HG02763 (cell line): ENCODE results near the gene DRC3.
A peak's percentile ranks its signal among the peaks of the same experiment; 100 is the strongest.

ENCODE experiments used
- ATAC-seq: cut with Tn5 transposase; IDR thresholded peaks from one replicate; pipeline ENCODE4 v1.9.1; 2021; ENCODE audit warnings: mild to moderate bottlenecking, moderate library complexity; ENCODE audit not compliant: unreplicated experiment

Gene DRC3

DNA sequence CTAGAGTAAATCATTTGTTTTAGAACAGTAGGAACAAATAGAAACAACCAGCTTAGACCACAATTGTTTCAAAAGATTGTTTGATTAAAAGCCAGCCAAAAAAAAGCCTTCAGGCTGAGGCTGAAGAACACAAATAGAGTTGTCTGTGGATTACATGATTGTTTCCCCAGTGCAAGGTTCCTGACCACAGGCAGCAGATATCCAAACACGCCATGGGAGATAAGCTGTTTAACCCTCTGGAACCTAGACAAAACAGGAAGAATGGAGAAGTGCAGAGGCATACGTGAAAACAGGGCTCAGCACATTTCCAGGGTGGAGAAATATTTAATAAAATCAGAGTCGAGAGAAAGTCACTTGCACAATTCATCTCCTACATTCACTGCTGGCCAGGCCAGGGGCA, 45.3 kb downstream of the DRC3 start:
- ATAC-seq: no peak

DNA sequence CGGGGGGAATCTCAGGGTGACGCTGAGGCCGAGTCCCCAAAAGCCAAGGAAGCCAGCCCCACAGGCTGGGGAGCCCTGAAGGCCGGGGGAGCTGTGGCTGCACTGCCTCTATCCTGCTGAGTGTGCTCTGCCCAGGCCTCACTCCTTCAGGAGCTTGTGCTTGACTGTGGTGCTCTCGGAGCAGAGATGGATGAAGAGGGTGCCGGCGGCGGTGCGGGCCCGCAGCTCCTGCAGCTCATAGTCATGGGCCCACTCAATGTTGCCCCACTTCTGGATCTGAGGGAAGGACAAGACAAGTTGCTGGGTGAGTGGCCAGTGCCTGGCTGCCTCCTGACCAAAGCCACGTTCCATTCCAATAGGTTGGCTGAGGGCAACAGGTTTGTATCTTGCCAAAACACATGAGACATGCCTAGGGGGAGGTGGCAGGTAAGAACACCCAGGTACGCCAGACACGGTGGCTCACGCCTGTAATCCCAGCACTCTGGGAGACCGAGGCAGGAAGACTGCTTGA, 45.8 kb downstream of the DRC3 start:
- ATAC-seq: no peak

DNA sequence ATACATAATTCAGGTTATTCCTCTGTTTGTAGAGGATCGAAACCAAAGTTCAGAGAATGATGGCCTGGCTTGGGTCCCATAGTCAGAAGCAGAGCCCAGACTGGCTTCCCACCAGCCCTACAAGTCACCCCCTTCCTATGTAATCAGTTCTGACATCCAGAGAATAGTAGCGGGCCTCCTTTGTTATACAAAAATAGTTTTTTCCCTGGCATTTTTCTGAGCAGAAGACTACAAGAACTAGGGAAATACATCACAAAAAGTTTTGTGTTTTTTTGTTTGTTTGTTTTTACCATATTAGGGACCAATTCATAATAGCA, 47.1 kb downstream of the DRC3 start:
- ATAC-seq: no peak

DNA sequence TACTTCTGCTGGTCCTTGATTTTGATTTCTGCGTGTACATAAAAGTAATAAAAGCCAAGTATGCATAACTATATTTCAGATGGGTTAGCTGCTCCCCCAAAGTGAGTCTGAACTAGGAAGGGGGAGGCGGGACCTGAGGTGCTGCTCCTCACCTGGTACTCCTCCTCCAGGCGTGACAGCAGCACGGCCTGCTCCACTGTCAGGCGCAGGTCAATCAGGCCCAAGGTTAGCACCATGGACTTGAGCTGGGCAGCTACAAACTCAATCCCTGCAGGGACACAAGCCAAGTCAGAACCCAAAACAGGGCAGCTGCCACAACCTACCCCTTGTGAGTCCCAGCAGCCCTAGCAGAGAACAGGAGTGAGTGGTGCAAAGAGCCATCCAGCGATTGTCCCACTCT, 48.3 kb downstream of the DRC3 start:
- ATAC-seq: no peak

DNA sequence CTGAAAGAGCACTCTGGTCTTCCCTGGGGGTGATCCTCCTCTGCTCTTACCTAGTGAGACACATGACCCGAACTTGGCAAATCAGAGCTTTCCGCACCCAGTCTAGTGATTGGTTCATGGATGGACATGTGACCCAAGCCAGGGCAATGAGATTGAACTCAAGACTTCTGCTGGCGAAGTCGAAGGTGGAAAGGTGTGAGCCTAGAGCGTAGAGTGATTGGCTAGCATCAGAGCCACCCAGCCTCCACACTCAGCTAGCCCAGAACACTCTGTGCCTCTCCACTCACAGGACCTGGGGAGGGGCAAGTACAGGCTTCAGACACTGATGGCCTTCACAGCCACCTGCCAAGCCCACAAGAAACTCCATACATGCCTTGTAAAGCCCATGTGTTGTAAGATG, 48.7 kb downstream of the DRC3 start:
- no peak for ATAC-seq

DNA sequence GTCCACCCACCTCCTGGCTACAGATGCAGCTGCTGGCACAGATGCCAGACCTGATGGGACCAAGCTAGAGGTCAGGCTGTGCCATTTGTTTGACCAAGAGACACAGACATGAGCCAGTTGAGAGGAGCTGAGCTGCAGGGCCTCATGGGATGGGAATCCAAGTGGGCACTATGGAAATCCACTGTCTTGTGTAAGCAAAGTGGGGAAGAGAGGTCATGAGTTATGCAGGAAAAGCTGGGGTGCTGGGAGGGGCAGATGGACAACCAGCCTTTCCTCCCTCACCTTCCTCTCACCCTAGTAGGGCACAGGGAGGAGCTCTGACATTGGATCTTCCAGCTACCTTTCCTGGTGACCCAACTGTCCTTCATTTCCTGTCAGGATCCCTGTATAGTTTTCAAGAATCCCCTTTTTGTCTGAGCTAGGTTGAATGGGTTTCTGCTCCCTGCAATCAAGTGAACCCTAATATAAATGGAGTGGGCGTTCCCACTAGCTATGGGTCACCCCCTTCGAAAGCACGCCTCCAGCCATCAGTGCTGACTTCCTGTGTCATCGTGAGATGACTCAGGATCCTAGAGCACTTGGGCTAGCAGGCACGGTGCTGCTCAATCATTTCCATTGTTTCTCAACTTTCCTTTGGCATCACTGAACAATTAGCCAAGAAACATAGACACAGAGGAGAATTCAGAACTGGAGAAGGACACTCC, 52.7 kb downstream of the DRC3 start:
- no peak for ATAC-seq

DNA sequence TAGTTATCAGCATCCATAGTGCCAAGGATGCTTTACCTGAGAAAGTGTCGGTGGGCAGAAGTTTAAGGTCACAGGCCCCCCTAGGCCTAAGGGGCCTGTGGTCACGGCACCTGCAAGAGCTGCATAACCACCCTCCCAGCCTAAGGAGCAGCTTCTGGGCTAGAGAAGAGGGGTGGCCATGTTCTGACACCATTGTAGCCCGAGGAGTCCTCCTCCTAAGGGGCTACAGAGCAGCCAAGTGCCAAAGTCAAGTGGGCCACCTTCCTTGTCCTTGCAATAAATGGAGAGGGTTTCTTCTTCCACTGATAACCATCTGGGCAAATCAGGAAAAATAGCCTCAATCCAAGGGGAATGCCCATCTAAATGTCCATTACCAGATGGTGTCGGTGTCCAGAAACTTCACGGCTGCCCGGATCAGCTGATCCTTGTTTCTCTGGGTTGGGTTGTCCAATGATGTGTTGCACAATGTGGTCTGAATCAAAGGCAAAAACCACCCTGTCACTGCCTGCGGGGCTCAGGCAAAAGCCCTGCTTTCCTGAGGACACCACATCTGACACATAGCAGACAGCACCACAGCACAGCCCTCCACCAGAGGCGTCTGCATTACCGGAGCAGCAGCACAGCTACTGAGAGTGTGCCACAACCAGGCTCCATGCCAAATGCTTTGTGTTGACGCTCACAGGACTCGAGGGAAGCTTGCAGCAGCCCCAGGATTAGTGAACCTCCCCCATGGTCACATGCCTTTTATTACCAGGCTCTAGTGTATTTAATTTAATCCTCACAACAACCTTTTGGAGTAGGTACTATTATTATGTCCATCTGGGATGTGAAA, 53.5 kb downstream of the DRC3 start:
- no peak for ATAC-seq

DNA sequence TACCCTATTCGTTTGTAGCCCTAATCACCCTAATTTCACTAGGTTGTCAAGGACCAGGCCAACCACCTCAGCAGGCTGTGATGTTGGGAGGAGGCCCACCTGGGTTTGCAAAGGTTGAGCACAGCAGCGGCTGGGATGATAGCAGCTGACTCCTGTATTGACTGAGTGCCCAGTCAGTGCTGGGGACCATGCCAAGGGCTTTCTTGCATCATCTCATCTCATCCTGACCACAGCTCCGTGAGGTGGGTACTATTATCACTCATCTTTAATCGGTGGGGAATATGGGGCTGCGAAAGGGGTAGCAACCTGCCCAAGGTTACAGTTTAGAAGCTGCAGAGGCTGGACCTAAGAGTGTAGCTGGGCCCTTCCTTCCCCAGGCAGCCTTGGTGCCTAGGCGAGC, 54.6 kb downstream of the DRC3 start:
- ATAC-seq: no peak

DNA sequence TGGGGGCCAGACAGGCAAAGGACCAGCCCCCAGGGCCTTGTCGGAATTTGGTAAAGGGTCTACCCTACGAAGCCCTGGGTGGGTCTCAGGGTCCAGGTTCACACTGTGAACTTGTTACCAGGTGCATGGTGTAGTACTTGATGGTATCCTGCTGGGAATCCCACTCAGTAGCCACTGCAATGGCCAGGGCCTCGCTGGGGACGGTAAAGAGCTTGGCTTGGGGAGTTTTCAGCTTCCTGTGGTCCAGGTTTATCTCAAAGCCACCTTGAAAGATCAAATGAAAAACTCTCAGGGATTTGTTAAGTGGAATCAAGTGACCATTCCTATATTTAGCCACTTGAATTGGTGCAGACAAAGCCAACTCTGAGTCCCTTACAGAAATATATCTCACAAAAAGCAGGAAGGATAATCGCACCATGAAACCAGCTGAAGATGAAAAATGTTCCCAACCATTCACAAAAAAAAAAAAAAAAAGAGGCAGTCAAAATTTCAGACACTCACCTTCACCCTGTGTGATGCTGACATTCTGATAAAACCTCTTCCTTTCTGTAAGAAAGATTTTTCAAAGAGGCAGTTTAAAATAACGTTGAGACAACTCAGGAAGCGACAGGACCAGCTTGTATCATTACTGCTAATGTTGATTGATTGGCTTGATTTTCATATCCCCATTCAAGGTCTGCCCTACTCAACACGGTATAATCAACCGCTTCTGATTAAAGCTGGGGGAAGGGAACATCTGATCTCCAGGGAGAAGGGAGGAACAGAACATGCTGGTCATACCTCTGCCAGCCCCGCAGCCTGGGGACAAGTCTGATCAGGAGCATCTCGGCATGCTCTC, 55.7 kb downstream of the DRC3 start:
- ATAC-seq: no peak

DNA sequence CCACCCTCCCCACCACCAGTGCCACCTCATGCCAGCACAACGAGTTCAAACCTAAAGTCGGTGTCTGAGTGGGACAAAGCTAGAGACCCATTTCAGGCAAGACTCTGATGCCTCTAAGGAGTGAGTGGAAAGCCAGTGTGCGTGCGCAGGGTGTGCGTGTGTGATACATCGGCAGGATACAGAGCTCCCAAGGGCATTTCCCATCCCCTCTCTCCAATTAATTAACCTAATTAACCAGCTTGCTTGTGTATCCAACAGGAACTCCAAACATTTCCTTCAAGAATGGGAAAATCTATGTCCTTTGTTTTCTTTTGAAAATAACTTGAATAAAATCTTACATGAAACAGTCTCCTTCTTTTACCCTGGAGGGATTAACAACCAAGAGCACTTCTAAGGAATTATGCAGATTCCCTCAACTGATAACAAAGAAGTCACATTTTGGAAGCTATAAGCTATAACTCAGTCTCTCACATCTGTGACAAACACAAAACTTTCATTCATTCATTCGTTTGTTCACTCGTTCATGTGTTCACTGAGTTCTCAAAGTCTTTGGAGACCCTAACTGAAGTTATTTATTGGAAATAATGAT, 56.4 kb downstream of the DRC3 start:
- ATAC-seq: no peak

DNA sequence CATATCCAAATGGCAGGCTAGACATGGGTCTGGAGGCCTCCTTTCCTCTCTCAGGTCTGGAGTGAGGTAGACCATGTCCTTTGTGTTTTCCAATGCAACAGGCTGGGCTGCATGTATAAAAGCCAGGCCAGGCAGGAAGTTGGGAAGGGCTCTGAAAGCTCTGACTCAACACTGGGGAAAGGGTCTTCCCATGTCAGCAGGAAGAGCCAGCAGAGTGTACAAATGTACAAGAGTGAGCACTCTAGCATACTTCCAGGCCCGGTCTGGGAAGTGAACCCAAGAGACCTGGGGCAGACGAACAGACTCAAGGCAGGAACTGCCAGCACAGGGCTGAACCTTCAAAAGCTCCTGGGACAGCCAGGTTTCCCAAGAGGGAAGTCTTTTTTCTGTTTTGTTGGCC, 59.3 kb downstream of the DRC3 start:
- no peak for ATAC-seq

DNA sequence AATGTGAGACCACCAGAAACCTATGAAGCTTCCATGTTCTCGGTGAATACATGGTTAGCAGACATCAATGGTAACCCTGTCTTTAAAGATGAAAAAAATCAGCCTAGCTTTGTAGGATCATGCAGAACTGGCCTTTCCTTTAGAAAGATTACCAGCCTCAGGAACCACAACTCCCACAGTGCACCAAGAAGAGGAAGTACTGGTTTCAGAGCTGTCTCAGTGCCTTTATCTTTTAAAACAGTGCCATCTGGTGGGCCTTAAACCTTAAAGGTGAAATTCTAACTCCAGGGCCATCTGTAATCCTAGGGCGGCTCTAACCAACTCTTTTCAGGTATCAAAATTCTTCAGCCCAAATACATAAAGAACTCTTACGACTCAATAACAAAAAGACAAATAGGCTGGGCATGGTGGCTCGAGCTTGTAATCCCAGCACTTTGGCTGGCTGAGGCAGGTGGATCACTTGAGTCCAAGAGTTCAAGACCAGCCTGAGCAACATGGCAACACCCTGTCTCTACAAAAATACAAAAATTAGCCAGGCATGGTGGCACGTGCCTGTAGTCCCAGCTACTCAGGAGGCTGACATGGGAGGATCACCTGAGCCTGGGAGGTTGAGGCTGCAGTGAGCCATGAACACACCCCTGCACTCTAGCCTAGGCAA, 60.9 kb downstream of the DRC3 start:
- ATAC-seq: peak; percentile 60

DNA sequence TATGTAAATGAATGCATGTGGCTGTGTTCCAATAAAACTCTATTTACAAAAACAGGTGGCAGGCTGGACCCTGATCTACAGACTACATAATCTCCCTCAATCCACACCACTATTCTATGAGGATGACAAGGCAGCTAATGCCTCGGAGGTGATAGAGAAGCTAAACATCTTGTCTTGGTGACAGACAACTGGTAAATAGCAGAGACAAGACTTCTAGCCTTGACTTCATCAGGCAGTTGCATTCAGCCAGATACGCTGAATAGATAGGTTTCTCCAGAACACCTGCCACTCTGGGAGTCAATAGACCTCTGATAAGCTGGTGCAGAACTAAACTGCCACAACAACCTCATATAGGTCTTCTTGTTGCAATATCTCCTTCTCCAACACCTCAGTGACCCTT, 63.0 kb downstream of the DRC3 start:
- no peak for ATAC-seq

DNA sequence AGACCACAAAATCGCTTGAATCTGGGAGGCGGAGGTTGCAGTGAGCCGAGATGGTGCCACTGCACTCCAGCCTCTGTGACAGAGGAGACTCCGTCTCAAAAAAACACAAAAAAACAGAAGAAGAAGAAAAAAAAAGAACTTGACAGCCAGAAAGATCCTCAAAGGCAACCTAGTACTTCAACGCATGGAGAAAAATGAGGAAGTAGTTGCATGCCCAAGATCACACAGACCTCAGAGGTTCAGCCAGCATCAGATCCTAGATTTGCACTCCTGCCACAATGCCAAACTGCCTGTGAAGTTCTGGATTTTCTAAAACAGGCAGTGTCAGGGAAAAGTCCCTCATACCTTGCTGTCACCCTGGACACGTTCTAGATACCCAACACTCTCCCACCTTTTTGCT, 64.8 kb downstream of the DRC3 start:
- no peak for ATAC-seq

DNA sequence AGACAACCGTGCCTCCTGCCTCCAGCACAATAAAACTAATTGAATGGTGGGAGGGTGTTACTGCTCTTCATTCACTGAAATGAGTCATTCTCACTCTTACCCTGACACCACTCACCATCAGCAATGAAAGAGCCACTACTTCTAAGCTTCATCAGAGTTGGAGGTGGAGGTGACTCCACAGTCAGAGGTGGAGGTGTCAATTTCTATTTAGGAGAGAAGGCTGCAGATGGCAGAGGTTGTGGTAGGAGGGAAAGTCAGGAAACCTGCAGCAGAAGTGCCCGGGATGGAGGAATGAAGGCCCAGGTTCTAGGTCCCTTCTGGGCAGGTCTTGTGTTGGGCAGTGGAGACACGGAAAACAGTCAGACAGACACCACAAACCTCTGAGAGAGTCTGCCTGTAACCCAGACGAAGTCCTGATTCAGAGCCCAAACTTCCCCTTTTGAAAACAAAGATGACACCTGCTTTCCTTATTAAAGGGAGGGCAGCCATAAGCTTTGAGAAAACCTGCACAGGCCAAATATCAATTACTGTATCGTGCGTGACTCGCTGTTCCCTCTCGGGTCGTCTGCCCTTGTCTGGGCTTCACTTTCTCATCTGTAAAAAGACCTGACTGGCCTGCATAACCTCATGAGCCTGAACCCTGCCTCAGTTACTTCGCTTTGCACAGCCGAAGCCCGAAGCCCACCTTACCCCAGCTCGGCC, 65.6 kb downstream of the DRC3 start:
- no peak for ATAC-seq

DNA sequence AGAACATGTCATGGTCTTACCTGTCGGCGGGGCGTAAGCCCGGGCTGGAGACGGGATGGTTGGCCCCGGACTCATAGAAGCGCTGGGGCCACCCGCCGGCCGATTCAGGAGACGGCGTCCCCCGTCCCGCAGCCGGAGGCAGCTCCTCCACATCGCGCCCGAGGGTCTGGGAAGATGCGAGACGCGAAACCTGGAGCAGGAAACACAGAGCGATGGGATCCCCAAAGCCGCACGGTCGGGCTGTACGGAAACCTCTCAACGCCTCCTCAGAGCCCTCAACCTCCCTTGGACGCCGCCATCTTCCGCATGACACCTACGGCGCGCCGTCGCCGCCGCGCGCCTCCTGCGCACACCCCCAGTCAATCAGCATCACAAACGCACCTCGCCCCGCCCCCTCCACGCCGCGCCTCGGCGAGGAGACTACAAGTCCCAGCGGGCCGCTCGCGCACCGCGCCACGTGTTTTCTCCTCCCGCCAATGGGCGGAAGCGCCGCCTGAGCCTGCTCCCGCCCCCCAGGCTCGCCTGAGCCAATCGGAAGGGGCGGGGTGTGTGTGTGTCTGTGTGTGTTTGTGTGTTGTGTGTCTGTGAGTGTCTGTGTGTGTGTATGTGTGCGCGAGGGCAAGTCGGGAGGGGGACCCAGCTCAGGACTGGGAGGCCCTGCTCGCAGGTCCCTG, 66.3 kb downstream of the DRC3 start, which contains the start of the genes ATPAF2 and GID4:
Gene ATPAF2, minus strand, starts transcription at position 308 of the 674 bp plus-strand sequence. Its CDS starts 155 bp downstream, at position 153.
Gene GID4, plus strand, starts transcription at position 548 of the 674 bp plus-strand sequence. Its CDS starts 57 bp downstream, at position 605.
- peak; percentile 89 for ATAC-seq

DNA sequence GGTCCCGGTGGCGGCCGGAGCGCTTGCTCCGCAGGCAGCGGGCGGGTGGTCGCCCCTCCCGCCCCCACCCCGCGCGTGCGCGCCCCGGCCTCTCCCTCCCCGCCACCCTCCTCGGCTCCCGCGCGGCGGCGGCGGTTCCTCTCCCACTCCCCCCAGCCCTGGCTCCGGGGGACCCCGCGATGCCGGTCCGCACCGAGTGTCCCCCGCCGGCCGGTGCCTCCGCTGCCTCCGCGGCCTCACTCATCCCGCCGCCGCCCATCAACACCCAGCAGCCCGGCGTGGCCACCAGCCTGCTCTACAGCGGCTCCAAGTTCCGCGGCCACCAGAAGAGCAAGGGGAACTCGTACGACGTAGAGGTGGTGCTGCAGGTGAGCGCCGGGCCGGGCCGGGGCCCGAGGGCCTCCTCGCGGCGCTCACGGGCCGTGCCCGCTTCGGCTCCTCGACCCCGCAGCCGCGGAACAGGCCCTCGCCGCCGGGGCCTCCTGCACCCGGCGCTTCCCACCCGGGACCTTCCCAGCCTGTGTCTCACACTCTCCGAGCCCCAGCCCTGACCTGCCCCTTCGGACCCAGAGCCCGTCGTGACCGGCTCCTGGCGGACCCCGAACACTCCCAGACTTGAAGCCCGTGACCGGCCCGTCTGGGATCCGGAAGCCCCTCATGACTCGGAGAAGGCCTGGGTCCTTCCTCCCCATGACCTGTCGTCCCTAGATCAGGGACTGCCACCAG, 67.0 kb downstream of the DRC3 start:
- ATAC-seq: peak; percentile 32

DNA sequence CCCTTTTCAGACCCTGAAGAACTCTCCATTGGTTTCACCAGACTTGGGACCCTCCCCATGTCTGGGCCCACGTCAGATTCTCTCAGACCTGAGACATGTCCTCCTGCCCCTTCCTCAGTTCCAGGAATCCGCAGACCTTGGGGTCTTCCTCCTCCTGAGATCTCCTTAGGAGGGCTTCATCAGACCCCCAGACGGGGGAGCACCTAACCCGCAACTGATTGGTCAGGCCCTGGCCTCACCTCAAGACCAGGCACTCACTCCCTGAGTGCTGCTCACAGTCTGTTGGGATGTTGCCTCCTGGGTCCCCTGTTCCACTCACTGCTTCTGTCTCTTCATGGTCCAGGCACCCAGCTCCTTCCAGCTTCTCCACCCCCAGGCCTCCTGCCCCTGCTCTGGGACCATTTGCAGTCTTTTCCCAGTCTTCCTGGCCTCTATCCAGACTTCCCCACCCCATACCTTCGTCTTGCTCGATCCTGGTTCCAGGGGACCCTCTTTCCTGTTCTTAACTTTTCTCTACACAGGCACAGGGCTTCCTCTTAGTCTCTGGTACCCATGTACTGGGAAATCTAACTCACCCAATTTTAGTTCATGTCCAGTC, 67.7 kb downstream of the DRC3 start:
- ATAC-seq: no peak
